Type B pancreatic cell (in vitro differentiated cells): ENCODE measurements around the gene HBEGF. TPM values are rescaled to one million over a fixed set of nuclear protein-coding genes. Genes with fewer than 3 reads are reported as not detected.

ENCODE experiments used
- DNase-seq: peaks from one replicate; pipeline ENCODE4 v3.0.0; 2021; ENCODE audit warnings: mixed read lengths; ENCODE audit not compliant: unreplicated experiment; ENCODE audit errors: extremely low spot score
- H3K27ac Mint-ChIP-seq: 2 replicates; pipeline ENCODE4 v1.8.0; 2021; ENCODE audit warnings: mild to moderate bottlenecking, mixed read lengths
- H3K27me3 Mint-ChIP-seq: 2 replicates; pipeline ENCODE4 v1.8.0; 2021; ENCODE audit warnings: mixed read lengths
- H3K36me3 Mint-ChIP-seq: 2 replicates; pipeline ENCODE4 v1.8.0; 2021; ENCODE audit warnings: mixed read lengths
- H3K4me1 Mint-ChIP-seq: one replicate; pipeline ENCODE4 v1.8.0; 2021; ENCODE audit warnings: mixed read lengths; ENCODE audit not compliant: unreplicated experiment
- H3K4me3 Mint-ChIP-seq: 2 replicates; pipeline ENCODE4 v1.8.0; 2021; ENCODE audit warnings: mild to moderate bottlenecking, mixed read lengths
- H3K9me3 Mint-ChIP-seq: 2 replicates; pipeline ENCODE4 v1.8.0; 2021; ENCODE audit warnings: mixed read lengths
- total RNA-seq: library from RNA; stranded (reverse); gene quantifications from 2 replicates; pipeline ENCODE4 v1.2.1, GENCODE V29; 2021; ENCODE audit warnings: low replicate concordance
- TF ChIP-seq, protein P1 (sequence below): fragments of 200-600 bp; sonication (generic); conservative IDR thresholded peaks from 2 replicates; pipeline ENCODE4 v1.5.0; 2021; ENCODE audit warnings: antibody characterized with exemption, mild to moderate bottlenecking

The HBEGF gene
- total RNA-seq, 1 donor from 2014 or later, result 4.7 TPM

- DNase-seq, result no peak
- no peaks in the 10 kb centered on the region for H3K27me3 Mint-ChIP-seq
- TF ChIP-seq, protein P1, sequence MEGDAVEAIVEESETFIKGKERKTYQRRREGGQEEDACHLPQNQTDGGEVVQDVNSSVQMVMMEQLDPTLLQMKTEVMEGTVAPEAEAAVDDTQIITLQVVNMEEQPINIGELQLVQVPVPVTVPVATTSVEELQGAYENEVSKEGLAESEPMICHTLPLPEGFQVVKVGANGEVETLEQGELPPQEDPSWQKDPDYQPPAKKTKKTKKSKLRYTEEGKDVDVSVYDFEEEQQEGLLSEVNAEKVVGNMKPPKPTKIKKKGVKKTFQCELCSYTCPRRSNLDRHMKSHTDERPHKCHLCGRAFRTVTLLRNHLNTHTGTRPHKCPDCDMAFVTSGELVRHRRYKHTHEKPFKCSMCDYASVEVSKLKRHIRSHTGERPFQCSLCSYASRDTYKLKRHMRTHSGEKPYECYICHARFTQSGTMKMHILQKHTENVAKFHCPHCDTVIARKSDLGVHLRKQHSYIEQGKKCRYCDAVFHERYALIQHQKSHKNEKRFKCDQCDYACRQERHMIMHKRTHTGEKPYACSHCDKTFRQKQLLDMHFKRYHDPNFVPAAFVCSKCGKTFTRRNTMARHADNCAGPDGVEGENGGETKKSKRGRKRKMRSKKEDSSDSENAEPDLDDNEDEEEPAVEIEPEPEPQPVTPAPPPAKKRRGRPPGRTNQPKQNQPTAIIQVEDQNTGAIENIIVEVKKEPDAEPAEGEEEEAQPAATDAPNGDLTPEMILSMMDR, result no peak
- H3K27ac Mint-ChIP-seq, result no peak overlapping the region
- no peaks in the 10 kb centered on the region for H3K36me3 Mint-ChIP-seq
- no peak overlapping the region for H3K4me3 Mint-ChIP-seq
- H3K4me1 Mint-ChIP-seq, result no peaks in the 10 kb centered on the region
- no peaks in the 10 kb centered on the region for H3K9me3 Mint-ChIP-seq
Observed at GRCh38 chr5:140318792-140319191, 27.6 kb downstream of the HBEGF start.

DNA sequence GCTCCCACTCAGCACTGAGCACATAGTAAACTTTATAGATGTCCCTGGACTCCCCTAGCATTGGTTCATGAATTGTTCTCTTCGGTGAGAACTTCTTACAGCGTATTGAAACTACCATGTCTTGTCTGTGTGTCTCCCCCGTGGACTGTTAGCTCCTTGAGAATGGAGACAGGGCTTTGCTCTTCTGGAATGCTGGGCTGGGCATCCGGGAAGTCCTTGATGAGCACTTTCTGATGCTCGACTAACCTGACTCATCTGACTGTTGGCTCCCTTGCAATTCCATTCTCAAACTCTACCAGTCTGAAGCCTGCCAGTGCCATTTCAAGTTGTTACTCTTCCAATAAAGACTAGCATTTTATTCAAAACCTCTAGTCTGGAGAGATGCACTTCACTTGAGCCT is 28.5 kb downstream of the HBEGF start:
- TF ChIP-seq, protein P1, result no peak
- H3K27me3 Mint-ChIP-seq, result no peaks in the 10 kb centered on the region
- DNase-seq, result no peak
- H3K36me3 Mint-ChIP-seq, result no peaks in the 10 kb centered on the region
- no peak overlapping the region for H3K27ac Mint-ChIP-seq
- H3K4me1 Mint-ChIP-seq, result no peaks in the 10 kb centered on the region
- H3K4me3 Mint-ChIP-seq, result no peak overlapping the region
- no peaks in the 10 kb centered on the region for H3K9me3 Mint-ChIP-seq

DNA sequence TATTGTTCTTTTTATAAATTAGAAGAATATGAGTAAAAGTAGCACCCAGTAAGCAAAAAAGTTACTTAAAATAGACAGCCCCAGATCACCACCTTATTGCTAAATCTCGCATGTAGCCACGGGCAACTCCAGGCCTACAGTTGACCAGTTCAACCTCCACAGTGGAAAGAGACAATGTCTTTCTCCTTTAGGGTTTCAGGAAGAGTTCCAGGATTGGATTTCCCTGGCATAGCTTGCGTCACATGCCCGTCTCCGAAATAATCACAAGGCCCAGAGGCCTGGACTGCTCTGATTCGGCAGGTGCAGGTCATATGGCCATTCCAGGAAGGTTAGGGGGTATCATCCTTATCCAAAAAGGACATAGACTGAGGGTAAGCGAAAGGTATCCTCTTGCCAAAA is 33.6 kb downstream of the HBEGF start:
- Mint-ChIP-seq H3K27ac (no peak overlapping the region), H3K36me3 (no peaks in the 10 kb centered on the region), H3K4me3 (no peak overlapping the region), H3K27me3 (peaks cover 30% of the 10 kb centered on the region), H3K9me3 (no peaks in the 10 kb centered on the region), H3K4me1 (no peaks in the 10 kb centered on the region)
- TF ChIP-seq, protein P1, result no peak
- DNase-seq, result no peak

- Mint-ChIP-seq H3K27me3 (peaks cover 30% of the 10 kb centered on the region), H3K4me3 (no peak overlapping the region), H3K9me3 (no peaks in the 10 kb centered on the region), H3K27ac (no peak overlapping the region), H3K4me1 (no peaks in the 10 kb centered on the region), H3K36me3 (no peaks in the 10 kb centered on the region)
- DNase-seq, result no peak
- TF ChIP-seq, protein P1, result no peak
Observed at GRCh38 chr5:140312067-140312790, 34.2 kb downstream of the HBEGF start.

GRCh38 chr5:140311011-140311467 is 35.4 kb downstream of the HBEGF start:
- Mint-ChIP-seq H3K36me3 (no peaks in the 10 kb centered on the region), H3K4me1 (no peaks in the 10 kb centered on the region), H3K27me3 (peaks cover 35% of the 10 kb centered on the region), H3K4me3 (no peak overlapping the region), H3K27ac (no peak overlapping the region), H3K9me3 (no peaks in the 10 kb centered on the region)
- DNase-seq, result no peak
- TF ChIP-seq, protein P1, result no peak
